ENCODE measurements around the gene HARBI1. TPM values are rescaled to one million over a fixed set of nuclear protein-coding genes. Genes with fewer than 3 reads are reported as not detected.

HARBI1 gene
- total RNA-seq, 1 donor from 2014 or later, result 8.1 TPM

GRCh38 chr11:46662366-46662765, 45.3 kb upstream of the HARBI1 start:
- Histone ChIP-seq H3K4me1 (ENCODE audit: insufficient read depth, low read length) (peaks cover 7% of the 10 kb centered on the region), H4K20me1 (ENCODE audit: insufficient read depth, low read length) (peaks cover 8% of the 10 kb centered on the region), H3K9ac (ENCODE audit: low read length) (no peak overlapping the region), H2AFZ (ENCODE audit: low read depth, low read length) (no peak overlapping the region), H3K27me3 (ENCODE audit: insufficient read depth, low read length) (no peaks in the 10 kb centered on the region), H3K9me3 (ENCODE audit: insufficient read depth, low read depth, low read length) (no peaks in the 10 kb centered on the region), H3K79me2 (ENCODE audit: insufficient read depth, low read length) (no peaks in the 10 kb centered on the region), H3K4me3 (ENCODE audit: insufficient read depth, low read depth, low read length) (no peak overlapping the region), H3K36me3 (ENCODE audit: insufficient read depth, low read length) (peaks cover 34% of the 10 kb centered on the region), H3K27ac (ENCODE audit: low read depth, low read length) (no peak overlapping the region), H3K4me2 (ENCODE audit: low read length) (no peak overlapping the region)
- no peak overlapping the region for H3K27ac Mint-ChIP-seq (ENCODE audit: unreplicated experiment)
- H3K4me3 Mint-ChIP-seq (ENCODE audit: unreplicated experiment), result no peak overlapping the region
- FAIRE-seq (no peak), DNase-seq (ENCODE audit: low read depth) (no peak)
- peaks cover 32% of the 10 kb centered on the region for H3K4me1 Mint-ChIP-seq (ENCODE audit: low read depth, unreplicated experiment)
- H3K36me3 Mint-ChIP-seq (ENCODE audit: low read depth, unreplicated experiment), result peaks cover 22% of the 10 kb centered on the region
- no peaks in the 10 kb centered on the region for H3K27me3 Mint-ChIP-seq (ENCODE audit: low read depth, unreplicated experiment)
- no peaks in the 10 kb centered on the region for H3K9me3 Mint-ChIP-seq (ENCODE audit: unreplicated experiment)
- TF ChIP-seq EZH2 (IDR thresholded peaks at IDR 0.05; ENCODE audit: insufficient read depth, low read length), result no peak

GRCh38 chr11:46661836-46662235, 44.8 kb upstream of the HARBI1 start:
- H3K36me3 Mint-ChIP-seq (ENCODE audit: low read depth, unreplicated experiment), result peaks cover 20% of the 10 kb centered on the region

GRCh38 chr11:46659908-46660307, 42.9 kb upstream of the HARBI1 start:
- H3K4me1 Mint-ChIP-seq (ENCODE audit: low read depth, unreplicated experiment), result peaks cover 39% of the 10 kb centered on the region
- peak overlapping the region; percentile 29 for H3K27ac Mint-ChIP-seq (ENCODE audit: unreplicated experiment)
- no peaks in the 10 kb centered on the region for H3K27me3 ChIP-seq (ENCODE audit: insufficient read depth, low read length)
- H3K4me3 ChIP-seq (ENCODE audit: insufficient read depth, low read depth, low read length), result no peak overlapping the region
- TF ChIP-seq EZH2 (IDR thresholded peaks at IDR 0.05; ENCODE audit: insufficient read depth, low read length) (no peak), CTCF (IDR thresholded peaks at IDR 0.05; ENCODE audit: insufficient read depth, low read depth, low read length) (no peak)
- peaks cover 49% of the 10 kb centered on the region for H3K36me3 ChIP-seq (ENCODE audit: insufficient read depth, low read length)
- H3K27ac ChIP-seq (ENCODE audit: low read depth, low read length), result no peak overlapping the region
- H3K36me3 Mint-ChIP-seq (ENCODE audit: low read depth, unreplicated experiment), result peaks cover 28% of the 10 kb centered on the region
- H3K4me2 ChIP-seq (ENCODE audit: low read length), result no peak overlapping the region
- peaks cover 7% of the 10 kb centered on the region for H3K4me1 ChIP-seq (ENCODE audit: insufficient read depth, low read length)
- peaks cover 8% of the 10 kb centered on the region for H4K20me1 ChIP-seq (ENCODE audit: insufficient read depth, low read length)
- no peak overlapping the region for H3K9ac ChIP-seq (ENCODE audit: low read length)
- DNase-seq (ENCODE audit: low read depth) (peak; percentile 79), FAIRE-seq (no peak)
- no peaks in the 10 kb centered on the region for H3K9me3 Mint-ChIP-seq (ENCODE audit: unreplicated experiment)
- H2AFZ ChIP-seq (ENCODE audit: low read depth, low read length), result no peak overlapping the region
- H3K4me3 Mint-ChIP-seq (ENCODE audit: unreplicated experiment), result peak overlapping the region; percentile 8
- no peaks in the 10 kb centered on the region for H3K79me2 ChIP-seq (ENCODE audit: insufficient read depth, low read length)
- H3K9me3 ChIP-seq (ENCODE audit: insufficient read depth, low read depth, low read length), result no peaks in the 10 kb centered on the region
- no peaks in the 10 kb centered on the region for H3K27me3 Mint-ChIP-seq (ENCODE audit: low read depth, unreplicated experiment)

More at GRCh38 chr11:46661836-46662235, 44.8 kb upstream of the HARBI1 start:
- DNase-seq (ENCODE audit: low read depth) (no peak), FAIRE-seq (no peak)
- Histone ChIP-seq H3K9ac (ENCODE audit: low read length) (no peak overlapping the region), H3K27me3 (ENCODE audit: insufficient read depth, low read length) (no peaks in the 10 kb centered on the region), H3K79me2 (ENCODE audit: insufficient read depth, low read length) (no peaks in the 10 kb centered on the region), H3K4me2 (ENCODE audit: low read length) (no peak overlapping the region), H3K27ac (ENCODE audit: low read depth, low read length) (no peak overlapping the region), H3K4me3 (ENCODE audit: insufficient read depth, low read depth, low read length) (no peak overlapping the region), H4K20me1 (ENCODE audit: insufficient read depth, low read length) (peaks cover 8% of the 10 kb centered on the region), H2AFZ (ENCODE audit: low read depth, low read length) (no peak overlapping the region), H3K9me3 (ENCODE audit: insufficient read depth, low read depth, low read length) (no peaks in the 10 kb centered on the region), H3K36me3 (ENCODE audit: insufficient read depth, low read length) (peaks cover 38% of the 10 kb centered on the region), H3K4me1 (ENCODE audit: insufficient read depth, low read length) (peaks cover 7% of the 10 kb centered on the region)
- Mint-ChIP-seq H3K27ac (ENCODE audit: unreplicated experiment) (no peak overlapping the region), H3K4me3 (ENCODE audit: unreplicated experiment) (no peak overlapping the region), H3K9me3 (ENCODE audit: unreplicated experiment) (no peaks in the 10 kb centered on the region), H3K4me1 (ENCODE audit: low read depth, unreplicated experiment) (peaks cover 37% of the 10 kb centered on the region), H3K27me3 (ENCODE audit: low read depth, unreplicated experiment) (no peaks in the 10 kb centered on the region)
- TF ChIP-seq CTCF (IDR thresholded peaks at IDR 0.05; ENCODE audit: insufficient read depth, low read depth, low read length) (no peak), EZH2 (IDR thresholded peaks at IDR 0.05; ENCODE audit: insufficient read depth, low read length) (no peak)
